Measurements from ENCODE around the gene SLC26A11. TPM values are rescaled to one million over a fixed set of nuclear protein-coding genes. Genes with fewer than 3 reads are reported as not detected.

SLC26A11 gene
- total RNA-seq, 1 experiment from 2014 or later: 17.7 TPM

GRCh38 chr17:80182845-80183223 is 37.4 kb upstream of the SLC26A11 start:
- POLR2A ChIA-PET: no interaction called here
- Histone ChIP-seq H3K9ac (ENCODE audit: low read length) (no peak overlapping the region), H3K27ac (ENCODE audit: low read depth, low read length) (no peak overlapping the region), H3K36me3 (ENCODE audit: control insufficient read depth in 1 of 2, insufficient read depth in 2 of 2, low read length in 2 of 2) (no peaks in the 10 kb centered on the region), H3K79me2 (ENCODE audit: insufficient read depth, low read length) (no peaks in the 10 kb centered on the region), H3K9me2 (ENCODE audit: insufficient read depth) (no peaks in the 10 kb centered on the region), H3K9me3 (ENCODE audit: control insufficient read depth in 1 of 2, insufficient read depth in 1 of 2, low read depth in 1 of 2, low read length in 2 of 2) (no peaks in the 10 kb centered on the region), H2AFZ (ENCODE audit: low read depth, low read length, poor library complexity, severe bottlenecking) (no peak overlapping the region), H3K27me3 (ENCODE audit: insufficient read depth, low read length) (no peaks in the 10 kb centered on the region), H4K20me1 (ENCODE audit: insufficient read depth) (no peaks in the 10 kb centered on the region), H3K4me1 (ENCODE audit: control insufficient read depth in 1 of 2, insufficient read depth in 2 of 2, low read length in 2 of 2) (peaks cover 0 to 11% of the 10 kb centered on the region in 2 experiments; a peak in 1 of 4 replicates), H3K4me3 (replicated peaks in 1 of 2; ENCODE audit: low read depth in 1 of 2, low read length in 2 of 2) (no peak overlapping the region), H3K4me2 (ENCODE audit: low read length) (no peak overlapping the region)
- DNase-seq (ENCODE audit: low read depth, low spot score) (no peak), ATAC-seq (no peak)
- intact Hi-C loops (cut with micrococcal nuclease): no loop called here
- CTCF ChIA-PET: no interaction called here
- TF ChIP-seq ZNF274 (IDR thresholded peaks at IDR 0.05; ENCODE audit: low read depth, low read length) (no peak), SIN3A (IDR thresholded peaks at IDR 0.05; ENCODE audit: low read depth) (no peak)
- RAD21 ChIA-PET (ENCODE audit: low non-redundant PET in 1 of 2, low total read pairs in 2 of 2, uncharacterized antibody in 2 of 2, unreplicated experiment in 2 of 2): no interaction called here
- no TSS peak for BruUV-seq (replicated peaks)

GRCh38 chr17:80183581-80184422 is 36.4 kb upstream of the SLC26A11 start:
- no peaks in the 10 kb centered on the region for H3K9me2 ChIP-seq (ENCODE audit: insufficient read depth)
- ChIA-PET CTCF (no interaction called here), RAD21 (ENCODE audit: low non-redundant PET in 1 of 2, low total read pairs in 2 of 2, uncharacterized antibody in 2 of 2, unreplicated experiment in 2 of 2) (no interaction called here), POLR2A (no interaction called here)
- DNase-seq (ENCODE audit: low read depth, low spot score) (no peak), ATAC-seq (no peak)
- no peaks in the 10 kb centered on the region for H3K79me2 ChIP-seq (ENCODE audit: insufficient read depth, low read length)
- H3K9me3 ChIP-seq (ENCODE audit: control insufficient read depth in 1 of 2, insufficient read depth in 1 of 2, low read depth in 1 of 2, low read length in 2 of 2): no peaks in the 10 kb centered on the region
- H3K4me1 ChIP-seq (ENCODE audit: control insufficient read depth in 1 of 2, insufficient read depth in 2 of 2, low read length in 2 of 2): peaks cover 0 to 16% of the 10 kb centered on the region in 2 experiments; a peak in 1 of 4 replicates
- H3K4me2 ChIP-seq (ENCODE audit: low read length): no peak overlapping the region
- H3K36me3 ChIP-seq (ENCODE audit: control insufficient read depth in 1 of 2, insufficient read depth in 2 of 2, low read length in 2 of 2): no peaks in the 10 kb centered on the region
- H3K27ac ChIP-seq (ENCODE audit: low read depth, low read length): no peak overlapping the region
- no peak for TF ChIP-seq SP1 (IDR thresholded peaks at IDR 0.05; ENCODE audit: low read depth)
- TF ChIP-seq MAX (IDR thresholded peaks at IDR 0.05): no peak
- no peak for TF ChIP-seq ZFX (IDR thresholded peaks at IDR 0.05)
- TF ChIP-seq YY1 (IDR thresholded peaks at IDR 0.05; ENCODE audit: extremely low read depth, insufficient replicate concordance, low read depth, low read length): no peak
- TF ChIP-seq SIN3A (IDR thresholded peaks at IDR 0.05; ENCODE audit: low read depth): no peak
- no peak for TF ChIP-seq ELF1 (IDR thresholded peaks at IDR 0.05; ENCODE audit: borderline replicate concordance, low read depth)
- TF ChIP-seq ZNF274 (IDR thresholded peaks at IDR 0.05; ENCODE audit: low read depth, low read length): no peak
- TF ChIP-seq POLR2A (IDR thresholded peaks at IDR 0.05; ENCODE audit: borderline replicate concordance, extremely low read depth, insufficient read depth, insufficient read length): no peak
- no peaks in the 10 kb centered on the region for H4K20me1 ChIP-seq (ENCODE audit: insufficient read depth)
- H2AFZ ChIP-seq (ENCODE audit: low read depth, low read length, poor library complexity, severe bottlenecking): no peak overlapping the region
- BruUV-seq (replicated peaks): no TSS peak
- intact Hi-C loops (cut with micrococcal nuclease): no loop called here
- H3K9ac ChIP-seq (ENCODE audit: low read length): no peak overlapping the region
- H3K4me3 ChIP-seq (replicated peaks in 1 of 2; ENCODE audit: low read depth in 1 of 2, low read length in 2 of 2): no peak overlapping the region
- no peaks in the 10 kb centered on the region for H3K27me3 ChIP-seq (ENCODE audit: insufficient read depth, low read length)

Data from HCT116 (cell line).